ENCODE data around the gene PCNX1.

The PCNX1 gene

GRCh38 chr14:71060825-71061455 is 153.7 kb downstream of the PCNX1 start:
- no peak overlapping the region for H3K27ac ChIP-seq (ENCODE audit: low read depth, low read length)
- no peak overlapping the region for H3K4me3 ChIP-seq (ENCODE audit: insufficient read depth, low read length, poor library complexity, severe bottlenecking)

GRCh38 chr14:71061458-71061857 is 154.2 kb downstream of the PCNX1 start:
- TF ChIP-seq CTCF (IDR thresholded peaks at IDR 0.05; ENCODE audit: insufficient read depth, low read length, poor library complexity, severe bottlenecking) (no peak), EZH2phosphoT487 (conservative IDR thresholded peaks at IDR 0.05; ENCODE audit: low read length) (no peak)
- H3K4me3 ChIP-seq (ENCODE audit: insufficient read depth, low read length, poor library complexity, severe bottlenecking): no peak overlapping the region

More at GRCh38 chr14:71060825-71061455, 153.7 kb downstream of the PCNX1 start:
- Histone ChIP-seq H3K36me3 (ENCODE audit: low read length) (peaks cover 15% of the 10 kb centered on the region; the same call in 1 of the 2 replicates), H3F3A (ENCODE audit: insufficient read depth) (no peaks in the 10 kb centered on the region), H3K79me2 (ENCODE audit: insufficient read depth, low read length) (no peaks in the 10 kb centered on the region), H3K4me2 (ENCODE audit: low read depth, low read length, poor library complexity, severe bottlenecking) (no peak overlapping the region), H3K9me3 (ENCODE audit: insufficient read depth, low read length) (no peaks in the 10 kb centered on the region), H2AFZ (ENCODE audit: low read depth, low read length, severe bottlenecking) (no peak overlapping the region), H3K27me3 (ENCODE audit: low read length) (no peaks in the 10 kb centered on the region), H4K20me1 (ENCODE audit: low read depth, low read length) (no peaks in the 10 kb centered on the region), H3K9ac (ENCODE audit: low read length) (no peak overlapping the region), H3K9me2 (replicated peaks; ENCODE audit: insufficient read depth, low read length) (no peaks in the 10 kb centered on the region)
- no peak for TF ChIP-seq EZH2phosphoT487 (conservative IDR thresholded peaks at IDR 0.05; ENCODE audit: low read length)
- TF ChIP-seq CTCF (IDR thresholded peaks at IDR 0.05; ENCODE audit: insufficient read depth, low read length, poor library complexity, severe bottlenecking): no peak

GRCh38 chr14:71062581-71063303 is 155.5 kb downstream of the PCNX1 start:
- TF ChIP-seq EZH2phosphoT487 (conservative IDR thresholded peaks at IDR 0.05; ENCODE audit: low read length): no peak
- no peak for TF ChIP-seq CTCF (IDR thresholded peaks at IDR 0.05; ENCODE audit: insufficient read depth, low read length, poor library complexity, severe bottlenecking)
- no peaks in the 10 kb centered on the region for H4K20me1 ChIP-seq (ENCODE audit: low read depth, low read length)
- peaks cover 15% of the 10 kb centered on the region; the same call in 1 of the 2 replicates for H3K36me3 ChIP-seq (ENCODE audit: low read length)
- H3K4me2 ChIP-seq (ENCODE audit: low read depth, low read length, poor library complexity, severe bottlenecking): no peak overlapping the region
- H3K9me3 ChIP-seq (ENCODE audit: insufficient read depth, low read length): no peaks in the 10 kb centered on the region
- H3K4me3 ChIP-seq (ENCODE audit: insufficient read depth, low read length, poor library complexity, severe bottlenecking): no peak overlapping the region
- H2AFZ ChIP-seq (ENCODE audit: low read depth, low read length, severe bottlenecking): no peak overlapping the region
- H3K27ac ChIP-seq (ENCODE audit: low read depth, low read length): no peak overlapping the region
- H3K9me2 ChIP-seq (replicated peaks; ENCODE audit: insufficient read depth, low read length): no peaks in the 10 kb centered on the region
- H3F3A ChIP-seq (ENCODE audit: insufficient read depth): no peaks in the 10 kb centered on the region
- H3K9ac ChIP-seq (ENCODE audit: low read length): no peak overlapping the region
- H3K27me3 ChIP-seq (ENCODE audit: low read length): no peaks in the 10 kb centered on the region
- no peaks in the 10 kb centered on the region for H3K79me2 ChIP-seq (ENCODE audit: insufficient read depth, low read length)

More at GRCh38 chr14:71061458-71061857, 154.2 kb downstream of the PCNX1 start:
- no peak overlapping the region for H3K27ac ChIP-seq (ENCODE audit: low read depth, low read length)
- H3K4me2 ChIP-seq (ENCODE audit: low read depth, low read length, poor library complexity, severe bottlenecking): no peak overlapping the region
- H4K20me1 ChIP-seq (ENCODE audit: low read depth, low read length): no peaks in the 10 kb centered on the region
- no peak overlapping the region for H2AFZ ChIP-seq (ENCODE audit: low read depth, low read length, severe bottlenecking)
- H3K9me3 ChIP-seq (ENCODE audit: insufficient read depth, low read length): no peaks in the 10 kb centered on the region
- no peak overlapping the region for H3K9ac ChIP-seq (ENCODE audit: low read length)
- peaks cover 15% of the 10 kb centered on the region; the same call in 1 of the 2 replicates for H3K36me3 ChIP-seq (ENCODE audit: low read length)
- no peaks in the 10 kb centered on the region for H3F3A ChIP-seq (ENCODE audit: insufficient read depth)
- no peaks in the 10 kb centered on the region for H3K27me3 ChIP-seq (ENCODE audit: low read length)
- H3K79me2 ChIP-seq (ENCODE audit: insufficient read depth, low read length): no peaks in the 10 kb centered on the region
- H3K9me2 ChIP-seq (replicated peaks; ENCODE audit: insufficient read depth, low read length): no peaks in the 10 kb centered on the region

Data from SU-DHL-6 (cell line).